IPS-18a (cell line): ENCODE results near the gene NHERF1.

Source experiments
- H3K27ac ChIP-seq: one replicate; pipeline ENCODE4 v1.5.1; 2013; ENCODE audit warnings: low read length
- H3K27me3 ChIP-seq: one replicate; pipeline ENCODE4 v1.6.1; 2013; ENCODE audit warnings: mild to moderate bottlenecking, low read length; ENCODE audit not compliant: control insufficient read depth, insufficient read depth
- H3K36me3 ChIP-seq: one replicate; pipeline ENCODE4 v1.6.1; 2013; ENCODE audit warnings: low read depth, low read length; ENCODE audit not compliant: control insufficient read depth
- H3K4me1 ChIP-seq: one replicate; pipeline ENCODE4 v1.6.1; 2013; ENCODE audit warnings: low read depth, low read length; ENCODE audit not compliant: control insufficient read depth
- H3K4me3 ChIP-seq: one replicate; pipeline ENCODE4 v1.5.1; 2013; ENCODE audit warnings: low read length
- H3K9ac ChIP-seq: one replicate; pipeline ENCODE4 v1.6.1; 2013; ENCODE audit warnings: mild to moderate bottlenecking, low read length, moderate library complexity
- H3K9me3 ChIP-seq: one replicate; pipeline ENCODE4 v1.6.1; 2013; ENCODE audit warnings: low read depth, low read length; ENCODE audit not compliant: control insufficient read depth

Gene NHERF1

GRCh38 chr17:74763565-74764387, 15.3 kb downstream of the NHERF1 start:
- H3K27me3 ChIP-seq, result no peaks in the 10 kb centered on the region
- H3K9ac ChIP-seq, result no peak overlapping the region
- H3K27ac ChIP-seq, result no peak overlapping the region
- H3K4me3 ChIP-seq, result no peak overlapping the region
- no peaks in the 10 kb centered on the region for H3K9me3 ChIP-seq
- H3K36me3 ChIP-seq, result peaks cover 5% of the 10 kb centered on the region
- H3K4me1 ChIP-seq, result peaks cover 40% of the 10 kb centered on the region

DNA sequence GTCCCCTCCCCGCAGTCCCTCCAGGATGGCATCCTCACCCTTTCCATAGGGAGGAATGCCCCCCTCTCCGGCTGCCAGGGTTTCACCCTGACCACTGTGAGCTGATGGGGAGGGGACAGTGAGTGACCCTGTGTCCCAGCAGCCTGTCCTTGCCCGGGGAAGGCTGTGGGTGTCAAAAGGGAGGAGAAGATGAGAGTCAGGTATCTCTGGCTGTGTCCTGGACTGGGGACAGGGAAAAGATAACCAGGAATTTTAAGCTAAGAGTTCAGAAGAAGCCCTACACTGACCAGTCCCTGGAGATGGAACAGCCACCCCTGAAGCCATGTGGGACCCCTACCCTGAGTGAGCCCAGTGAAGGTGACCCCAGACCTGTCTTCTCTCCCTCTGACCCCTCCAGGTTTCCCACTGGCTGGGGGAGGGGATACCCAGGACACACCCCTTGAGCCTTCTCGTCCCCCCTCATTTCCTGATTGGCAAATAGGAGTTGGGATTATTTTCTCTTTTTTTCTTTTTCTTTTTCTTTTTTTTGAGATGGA, 16.4 kb downstream of the NHERF1 start:
- no peaks in the 10 kb centered on the region for H3K27me3 ChIP-seq
- no peak overlapping the region for H3K4me3 ChIP-seq
- peaks cover 33% of the 10 kb centered on the region for H3K4me1 ChIP-seq
- H3K9me3 ChIP-seq, result no peaks in the 10 kb centered on the region
- H3K36me3 ChIP-seq, result peaks cover 11% of the 10 kb centered on the region
- H3K9ac ChIP-seq, result no peak overlapping the region
- H3K27ac ChIP-seq, result no peak overlapping the region

DNA sequence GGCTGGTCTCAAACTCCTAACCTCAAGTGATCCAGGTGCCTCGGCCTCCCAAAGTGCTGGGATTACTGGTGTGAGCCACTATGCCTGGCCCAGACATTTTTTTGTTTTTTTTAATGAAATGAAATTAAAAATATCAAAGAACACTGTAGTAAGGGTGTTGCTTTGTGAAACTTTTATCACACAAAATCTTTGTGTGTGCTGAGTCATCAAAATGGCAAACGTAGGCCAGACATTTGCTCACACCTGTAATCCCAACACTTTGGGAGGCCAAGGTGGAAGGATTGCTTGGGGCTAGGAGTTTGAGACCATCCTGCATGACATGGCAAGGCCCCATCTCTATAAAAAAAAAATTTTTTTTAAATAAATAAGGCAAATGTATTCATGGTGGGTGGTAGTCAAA, 18.0 kb downstream of the NHERF1 start:
- Histone ChIP-seq H3K9ac (no peak overlapping the region), H3K4me3 (no peak overlapping the region), H3K27ac (no peak overlapping the region), H3K9me3 (no peaks in the 10 kb centered on the region), H3K4me1 (peaks cover 17% of the 10 kb centered on the region), H3K27me3 (no peaks in the 10 kb centered on the region), H3K36me3 (peaks cover 23% of the 10 kb centered on the region)

GRCh38 chr17:74767111-74767516, 18.7 kb downstream of the NHERF1 start:
- Histone ChIP-seq H3K27me3 (no peaks in the 10 kb centered on the region), H3K27ac (no peak overlapping the region), H3K4me3 (no peak overlapping the region), H3K4me1 (peaks cover 17% of the 10 kb centered on the region), H3K9me3 (no peaks in the 10 kb centered on the region), H3K36me3 (peaks cover 30% of the 10 kb centered on the region), H3K9ac (no peak overlapping the region)

DNA sequence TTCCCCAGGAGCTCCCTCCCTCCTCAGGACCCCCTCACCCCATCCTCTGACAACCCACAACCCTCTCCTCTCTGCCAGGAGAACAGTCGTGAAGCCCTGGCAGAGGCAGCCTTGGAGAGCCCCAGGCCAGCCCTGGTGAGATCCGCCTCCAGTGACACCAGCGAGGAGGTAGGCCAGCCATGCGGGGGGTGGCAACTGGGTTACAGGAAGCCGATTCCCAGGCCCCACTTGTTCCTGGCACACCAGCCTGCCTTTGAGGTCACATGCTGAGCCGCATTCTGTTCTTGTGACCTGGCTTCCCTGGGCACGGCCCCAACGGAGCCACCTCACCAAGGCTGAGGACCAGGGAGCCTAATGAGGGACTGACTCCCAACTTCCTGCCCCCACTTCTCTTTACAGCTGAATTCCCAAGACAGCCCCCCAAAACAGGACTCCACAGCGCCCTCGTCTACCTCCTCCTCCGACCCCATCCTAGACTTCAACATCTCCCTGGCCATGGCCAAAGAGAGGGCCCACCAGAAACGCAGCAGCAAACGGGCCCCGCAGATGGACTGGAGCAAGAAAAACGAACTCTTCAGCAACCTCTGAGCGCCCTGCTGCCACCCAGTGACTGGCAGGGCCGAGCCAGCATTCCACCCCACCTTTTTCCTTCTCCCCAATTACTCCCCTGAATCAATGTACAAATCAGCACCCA, 19.8 kb downstream of the NHERF1 start:
- H3K27me3 ChIP-seq, result no peaks in the 10 kb centered on the region
- H3K27ac ChIP-seq, result no peak overlapping the region
- H3K4me3 ChIP-seq, result no peak overlapping the region
- H3K4me1 ChIP-seq, result peaks cover 12% of the 10 kb centered on the region
- H3K9me3 ChIP-seq, result no peaks in the 10 kb centered on the region
- H3K36me3 ChIP-seq, result peaks cover 37% of the 10 kb centered on the region
- H3K9ac ChIP-seq, result no peak overlapping the region

DNA sequence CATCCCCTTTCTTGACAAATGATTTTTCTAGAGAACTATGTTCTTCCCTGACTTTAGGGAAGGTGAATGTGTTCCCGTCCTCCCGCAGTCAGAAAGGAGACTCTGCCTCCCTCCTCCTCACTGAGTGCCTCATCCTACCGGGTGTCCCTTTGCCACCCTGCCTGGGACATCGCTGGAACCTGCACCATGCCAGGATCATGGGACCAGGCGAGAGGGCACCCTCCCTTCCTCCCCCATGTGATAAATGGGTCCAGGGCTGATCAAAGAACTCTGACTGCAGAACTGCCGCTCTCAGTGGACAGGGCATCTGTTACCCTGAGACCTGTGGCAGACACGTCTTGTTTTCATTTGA, 20.3 kb downstream of the NHERF1 start:
- Histone ChIP-seq H3K4me1 (peaks cover 9% of the 10 kb centered on the region), H3K9ac (no peak overlapping the region), H3K9me3 (no peaks in the 10 kb centered on the region), H3K27ac (no peak overlapping the region), H3K36me3 (peaks cover 37% of the 10 kb centered on the region), H3K4me3 (no peak overlapping the region), H3K27me3 (no peaks in the 10 kb centered on the region)

- peaks cover 3% of the 10 kb centered on the region for H3K4me1 ChIP-seq
- H3K9me3 ChIP-seq, result no peaks in the 10 kb centered on the region
- H3K9ac ChIP-seq, result no peak overlapping the region
- no peaks in the 10 kb centered on the region for H3K27me3 ChIP-seq
- peaks cover 37% of the 10 kb centered on the region for H3K36me3 ChIP-seq
- no peak overlapping the region for H3K4me3 ChIP-seq
- no peak overlapping the region for H3K27ac ChIP-seq
Observed at GRCh38 chr17:74769266-74769855, 20.9 kb downstream of the NHERF1 start.

GRCh38 chr17:74769856-74770497, 21.5 kb downstream of the NHERF1 start:
- Histone ChIP-seq H3K9ac (no peak overlapping the region), H3K4me1 (no peaks in the 10 kb centered on the region), H3K4me3 (no peak overlapping the region), H3K36me3 (peaks cover 37% of the 10 kb centered on the region), H3K27me3 (no peaks in the 10 kb centered on the region), H3K9me3 (no peaks in the 10 kb centered on the region), H3K27ac (no peak overlapping the region)

GRCh38 chr17:74770498-74771318, 22.3 kb downstream of the NHERF1 start:
- no peaks in the 10 kb centered on the region for H3K27me3 ChIP-seq
- no peak overlapping the region for H3K9ac ChIP-seq
- H3K36me3 ChIP-seq, result peaks cover 37% of the 10 kb centered on the region
- no peaks in the 10 kb centered on the region for H3K4me1 ChIP-seq
- no peak overlapping the region for H3K4me3 ChIP-seq
- H3K9me3 ChIP-seq, result no peaks in the 10 kb centered on the region
- H3K27ac ChIP-seq, result no peak overlapping the region

DNA sequence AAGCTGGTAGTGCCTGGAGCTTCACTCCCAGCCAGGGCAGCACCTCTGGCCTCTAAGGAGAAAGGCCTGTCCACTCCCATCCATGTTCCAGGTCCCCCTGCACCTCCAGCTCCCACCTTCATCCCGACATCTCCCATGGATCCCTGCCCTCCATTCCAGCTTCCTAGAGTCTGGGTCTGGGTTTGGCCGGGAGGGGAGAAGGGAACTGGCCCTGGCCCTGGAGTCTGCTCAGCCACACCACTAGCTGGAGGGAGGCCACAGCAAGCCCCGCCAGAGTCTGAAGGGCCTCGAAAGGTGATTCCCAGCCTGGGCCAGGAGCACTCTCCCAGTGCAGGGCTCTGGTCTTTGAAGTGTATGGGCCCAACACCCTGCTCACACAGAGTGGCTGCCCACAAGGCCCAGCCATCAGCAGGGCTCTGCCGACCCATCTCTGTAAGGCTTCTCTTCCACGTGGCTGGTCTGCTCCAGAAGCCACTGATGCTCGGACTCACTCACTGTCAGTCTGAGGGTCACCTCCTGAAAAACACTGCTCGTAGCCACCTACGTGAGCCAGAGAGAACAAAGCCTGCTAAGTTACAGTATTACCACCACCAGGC, 23.0 kb downstream of the NHERF1 start:
- Histone ChIP-seq H3K36me3 (peaks cover 37% of the 10 kb centered on the region), H3K9me3 (no peaks in the 10 kb centered on the region), H3K9ac (no peak overlapping the region), H3K27me3 (no peaks in the 10 kb centered on the region), H3K4me3 (no peak overlapping the region), H3K27ac (no peak overlapping the region), H3K4me1 (no peaks in the 10 kb centered on the region)
